HEK293 (cell line): ENCODE data around the gene LRRC4C.

Experiments used
- CTCF ChIA-PET: fragments of 350-600 bp; formaldehyde crosslinking; extraction: SDS; loops from one replicate; lab custom pipeline; 2021; ENCODE audit warnings: antibody characterized with exemption; lab: Yijun Ruan, JAX
- POLR2A ChIA-PET: fragments of 300-600 bp; formaldehyde crosslinking; extraction: SDS; loops from one replicate; lab custom pipeline; 2020; ENCODE audit warnings: antibody characterized with exemption, inconsistent platforms; lab: Yijun Ruan, JAX
- H3K27ac ChIP-seq: fragments of 200-500 bp; sonication (Bioruptor generic); 2 replicates; pipeline ENCODE4 v1.5.1; 2014; ENCODE audit warnings: low read depth, low read length, control low read depth, inconsistent platforms; ENCODE audit errors: extremely low read depth
- H3K36me3 ChIP-seq, 2 experiments: fragments of 200-500 bp in 1 of 2; sonication (Bioruptor generic) in 1 of 2; 1 replicate in 1 of 2; 2 replicates in 1 of 2; pipeline ENCODE4 v1.5.1; 2014 to 2017; ENCODE audit warnings: inconsistent platforms in 2 of 2, low read length in 2 of 2; ENCODE audit not compliant: control insufficient read depth in 2 of 2, insufficient read depth in 1 of 2
- H3K4me1 ChIP-seq: fragments of 200-500 bp; sonication (Bioruptor generic); 2 replicates; pipeline ENCODE4 v1.5.1; 2014; ENCODE audit warnings: mild to moderate bottlenecking, low read length, inconsistent platforms; ENCODE audit not compliant: control insufficient read depth, insufficient read depth
- H3K4me3 ChIP-seq: 2 replicates; pipeline ENCODE4 v1.5.1; 2011; ENCODE audit warnings: low read depth, mild to moderate bottlenecking, control low read depth, low read length, moderate library complexity
- H3K9me3 ChIP-seq: fragments of 200-500 bp; sonication (Bioruptor generic); 2 replicates; pipeline ENCODE4 v1.5.1; 2014; ENCODE audit warnings: low read depth, low read length, inconsistent platforms; ENCODE audit not compliant: control insufficient read depth, insufficient read depth
- SALL2 ChIP-seq: fragments of 450-650 bp; formaldehyde crosslinking; IDR thresholded peaks from 2 replicates; pipeline ENCODE4 v1.5.0; 2017; ENCODE audit warnings: missing biosample characterization, mild to moderate bottlenecking, missing genetic modification characterization, borderline replicate concordance
- ZIC2 ChIP-seq: fragments of 450-650 bp; formaldehyde crosslinking; IDR thresholded peaks from 2 replicates; pipeline ENCODE4 v1.5.1; 2016; ENCODE audit warnings: missing biosample characterization, missing genetic modification characterization
- ZNF341 ChIP-seq: fragments of 450-650 bp; formaldehyde crosslinking; IDR thresholded peaks from 2 replicates; pipeline ENCODE4; 2016; ENCODE audit warnings: low read depth, missing biosample characterization, missing genetic modification characterization
- ZNF529 ChIP-seq: fragments of 450-650 bp; formaldehyde crosslinking; IDR thresholded peaks from 2 replicates; pipeline ENCODE4 v1.5.1; 2017; ENCODE audit warnings: missing genetic modification characterization, missing biosample characterization; ENCODE audit not compliant: insufficient replicate concordance
- ZNF660 ChIP-seq: fragments of 450-650 bp; IDR thresholded peaks from 2 replicates; pipeline ENCODE4 v1.5.1; 2018; ENCODE audit warnings: missing biosample characterization, mild to moderate bottlenecking, missing genetic modification characterization
- ZNF701 ChIP-seq: fragments of 450-650 bp; formaldehyde crosslinking; IDR thresholded peaks from 2 replicates; pipeline ENCODE4 v1.5.1; 2016; ENCODE audit warnings: missing biosample characterization, missing genetic modification characterization
- TF ChIP-seq, protein P1 (sequence below): IDR thresholded peaks from 2 replicates; pipeline ENCODE4 v1.6.1; 2011; ENCODE audit warnings: mild to moderate bottlenecking, low read depth, low read length, borderline replicate concordance
- TF ChIP-seq, protein P2 (sequence below): fragments of 450-650 bp; formaldehyde crosslinking; IDR thresholded peaks from 2 replicates; pipeline ENCODE4 v1.5.1; 2016; ENCODE audit warnings: missing biosample characterization, missing genetic modification characterization
- TF ChIP-seq, protein P3 (sequence below): fragments of 450-650 bp; formaldehyde crosslinking; IDR thresholded peaks from 2 replicates; pipeline ENCODE4 v1.5.1; 2016; ENCODE audit warnings: missing biosample characterization, missing genetic modification characterization, borderline replicate concordance

Gene LRRC4C

DNA sequence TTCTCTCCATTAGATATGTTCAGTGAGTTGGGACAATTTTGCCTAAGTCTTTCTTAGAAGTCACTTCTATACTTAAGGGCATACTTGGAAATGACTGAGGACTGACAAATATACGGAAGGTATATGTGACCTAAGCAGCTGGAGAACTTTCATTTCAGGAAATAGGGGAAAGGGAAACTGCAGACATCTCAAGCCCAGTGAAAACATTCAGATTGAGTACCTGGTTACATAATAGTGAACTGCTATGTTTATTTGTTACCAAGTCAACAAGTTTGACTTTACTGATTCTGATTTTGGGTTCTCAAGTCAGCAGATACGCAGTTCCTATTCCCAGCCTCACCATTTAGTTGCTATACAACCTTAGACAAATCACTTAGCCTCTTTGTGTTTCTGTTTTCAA is 1173.9 kb downstream of the LRRC4C start:
- H3K4me1 ChIP-seq = no peaks in the 10 kb centered on the region
- H3K27ac ChIP-seq = no peak overlapping the region
- no peaks in the 10 kb centered on the region for H3K36me3 ChIP-seq
- H3K9me3 ChIP-seq = no peaks in the 10 kb centered on the region
- TF ChIP-seq, protein P1, sequence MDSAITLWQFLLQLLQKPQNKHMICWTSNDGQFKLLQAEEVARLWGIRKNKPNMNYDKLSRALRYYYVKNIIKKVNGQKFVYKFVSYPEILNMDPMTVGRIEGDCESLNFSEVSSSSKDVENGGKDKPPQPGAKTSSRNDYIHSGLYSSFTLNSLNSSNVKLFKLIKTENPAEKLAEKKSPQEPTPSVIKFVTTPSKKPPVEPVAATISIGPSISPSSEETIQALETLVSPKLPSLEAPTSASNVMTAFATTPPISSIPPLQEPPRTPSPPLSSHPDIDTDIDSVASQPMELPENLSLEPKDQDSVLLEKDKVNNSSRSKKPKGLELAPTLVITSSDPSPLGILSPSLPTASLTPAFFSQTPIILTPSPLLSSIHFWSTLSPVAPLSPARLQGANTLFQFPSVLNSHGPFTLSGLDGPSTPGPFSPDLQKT = no peak
- ChIA-PET CTCF (interaction anchor here (1.0 kb wide), 1 partner anchor 8 kb away, joined by 3 read pairs; no protein-coding TSS in a partner anchor), POLR2A (no interaction called here)
- no peak overlapping the region for H3K4me3 ChIP-seq

GRCh38 chr11:40281052-40281580 is 1178.3 kb downstream of the LRRC4C start:
- H3K4me3 ChIP-seq = no peak overlapping the region
- POLR2A ChIA-PET = no interaction called here
- CTCF ChIA-PET = interaction anchor here (0.8 kb wide), 1 partner anchor 13 kb away, joined by 3 read pairs; no protein-coding TSS in a partner anchor

More at GRCh38 chr11:40281052-40281580, 1178.3 kb downstream of the LRRC4C start:
- H3K27ac ChIP-seq = no peak overlapping the region
- TF ChIP-seq, protein P2, sequence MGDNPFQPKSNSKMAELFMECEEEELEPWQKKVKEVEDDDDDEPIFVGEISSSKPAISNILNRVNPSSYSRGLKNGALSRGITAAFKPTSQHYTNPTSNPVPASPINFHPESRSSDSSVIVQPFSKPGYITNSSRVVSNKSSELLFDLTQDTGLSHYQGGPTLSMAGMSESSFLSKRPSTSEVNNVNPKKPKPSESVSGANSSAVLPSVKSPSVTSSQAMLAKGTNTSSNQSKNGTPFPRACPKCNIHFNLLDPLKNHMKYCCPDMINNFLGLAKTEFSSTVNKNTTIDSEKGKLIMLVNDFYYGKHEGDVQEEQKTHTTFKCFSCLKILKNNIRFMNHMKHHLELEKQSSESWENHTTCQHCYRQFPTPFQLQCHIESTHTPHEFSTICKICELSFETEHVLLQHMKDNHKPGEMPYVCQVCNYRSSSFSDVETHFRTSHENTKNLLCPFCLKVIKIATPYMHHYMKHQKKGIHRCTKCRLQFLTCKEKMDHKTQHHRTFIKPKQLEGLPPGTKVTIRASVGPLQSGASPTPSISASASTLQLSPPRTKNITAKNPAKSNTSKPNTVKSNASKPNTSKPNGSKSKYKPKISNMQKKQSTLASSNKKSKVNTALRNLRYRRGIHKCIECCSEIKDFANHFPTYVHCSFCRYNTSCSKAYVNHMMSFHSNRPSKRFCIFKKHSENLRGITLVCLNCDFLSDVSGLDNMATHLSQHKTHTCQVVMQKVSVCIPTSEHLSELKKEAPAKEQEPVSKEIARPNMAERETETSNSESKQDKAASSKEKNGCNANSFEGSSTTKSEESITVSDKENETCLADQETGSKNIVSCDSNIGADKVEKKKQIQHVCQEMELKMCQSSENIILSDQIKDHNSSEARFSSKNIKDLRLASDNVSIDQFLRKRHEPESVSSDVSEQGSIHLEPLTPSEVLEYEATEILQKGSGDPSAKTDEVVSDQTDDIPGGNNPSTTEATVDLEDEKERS (tag by site-specific recombination) = no peak
- no peak for TF ChIP-seq ZNF701 (tag by site-specific recombination)
- TF ChIP-seq, protein P3, sequence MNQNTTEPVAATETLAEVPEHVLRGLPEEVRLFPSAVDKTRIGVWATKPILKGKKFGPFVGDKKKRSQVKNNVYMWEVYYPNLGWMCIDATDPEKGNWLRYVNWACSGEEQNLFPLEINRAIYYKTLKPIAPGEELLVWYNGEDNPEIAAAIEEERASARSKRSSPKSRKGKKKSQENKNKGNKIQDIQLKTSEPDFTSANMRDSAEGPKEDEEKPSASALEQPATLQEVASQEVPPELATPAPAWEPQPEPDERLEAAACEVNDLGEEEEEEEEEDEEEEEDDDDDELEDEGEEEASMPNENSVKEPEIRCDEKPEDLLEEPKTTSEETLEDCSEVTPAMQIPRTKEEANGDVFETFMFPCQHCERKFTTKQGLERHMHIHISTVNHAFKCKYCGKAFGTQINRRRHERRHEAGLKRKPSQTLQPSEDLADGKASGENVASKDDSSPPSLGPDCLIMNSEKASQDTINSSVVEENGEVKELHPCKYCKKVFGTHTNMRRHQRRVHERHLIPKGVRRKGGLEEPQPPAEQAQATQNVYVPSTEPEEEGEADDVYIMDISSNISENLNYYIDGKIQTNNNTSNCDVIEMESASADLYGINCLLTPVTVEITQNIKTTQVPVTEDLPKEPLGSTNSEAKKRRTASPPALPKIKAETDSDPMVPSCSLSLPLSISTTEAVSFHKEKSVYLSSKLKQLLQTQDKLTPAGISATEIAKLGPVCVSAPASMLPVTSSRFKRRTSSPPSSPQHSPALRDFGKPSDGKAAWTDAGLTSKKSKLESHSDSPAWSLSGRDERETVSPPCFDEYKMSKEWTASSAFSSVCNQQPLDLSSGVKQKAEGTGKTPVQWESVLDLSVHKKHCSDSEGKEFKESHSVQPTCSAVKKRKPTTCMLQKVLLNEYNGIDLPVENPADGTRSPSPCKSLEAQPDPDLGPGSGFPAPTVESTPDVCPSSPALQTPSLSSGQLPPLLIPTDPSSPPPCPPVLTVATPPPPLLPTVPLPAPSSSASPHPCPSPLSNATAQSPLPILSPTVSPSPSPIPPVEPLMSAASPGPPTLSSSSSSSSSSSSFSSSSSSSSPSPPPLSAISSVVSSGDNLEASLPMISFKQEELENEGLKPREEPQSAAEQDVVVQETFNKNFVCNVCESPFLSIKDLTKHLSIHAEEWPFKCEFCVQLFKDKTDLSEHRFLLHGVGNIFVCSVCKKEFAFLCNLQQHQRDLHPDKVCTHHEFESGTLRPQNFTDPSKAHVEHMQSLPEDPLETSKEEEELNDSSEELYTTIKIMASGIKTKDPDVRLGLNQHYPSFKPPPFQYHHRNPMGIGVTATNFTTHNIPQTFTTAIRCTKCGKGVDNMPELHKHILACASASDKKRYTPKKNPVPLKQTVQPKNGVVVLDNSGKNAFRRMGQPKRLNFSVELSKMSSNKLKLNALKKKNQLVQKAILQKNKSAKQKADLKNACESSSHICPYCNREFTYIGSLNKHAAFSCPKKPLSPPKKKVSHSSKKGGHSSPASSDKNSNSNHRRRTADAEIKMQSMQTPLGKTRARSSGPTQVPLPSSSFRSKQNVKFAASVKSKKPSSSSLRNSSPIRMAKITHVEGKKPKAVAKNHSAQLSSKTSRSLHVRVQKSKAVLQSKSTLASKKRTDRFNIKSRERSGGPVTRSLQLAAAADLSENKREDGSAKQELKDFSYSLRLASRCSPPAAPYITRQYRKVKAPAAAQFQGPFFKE = no peak
- no peak for TF ChIP-seq SALL2 (tag by site-specific recombination)
- TF ChIP-seq ZNF341 (tag by site-specific recombination) = no peak
- no peak for TF ChIP-seq ZNF529 (tag by site-specific recombination)
- no peak for TF ChIP-seq ZIC2 (tag by site-specific recombination)
- no peak for TF ChIP-seq ZNF660 (tag by site-specific recombination)
- TF ChIP-seq, all 188 proteins: peak for 0
- no peaks in the 10 kb centered on the region for H3K9me3 ChIP-seq
- H3K36me3 ChIP-seq = no peaks in the 10 kb centered on the region
- H3K4me1 ChIP-seq = no peaks in the 10 kb centered on the region
